SHP77 treated with DMSO at 0.1 percent for 48 hours (cell line): Measurements from ENCODE around the gene CACNA1B.

Experiments
- DNase-seq: peaks from one replicate; lab custom pipeline; 2025; lab: John Stamatoyannopoulos, UW

CACNA1B gene

DNA sequence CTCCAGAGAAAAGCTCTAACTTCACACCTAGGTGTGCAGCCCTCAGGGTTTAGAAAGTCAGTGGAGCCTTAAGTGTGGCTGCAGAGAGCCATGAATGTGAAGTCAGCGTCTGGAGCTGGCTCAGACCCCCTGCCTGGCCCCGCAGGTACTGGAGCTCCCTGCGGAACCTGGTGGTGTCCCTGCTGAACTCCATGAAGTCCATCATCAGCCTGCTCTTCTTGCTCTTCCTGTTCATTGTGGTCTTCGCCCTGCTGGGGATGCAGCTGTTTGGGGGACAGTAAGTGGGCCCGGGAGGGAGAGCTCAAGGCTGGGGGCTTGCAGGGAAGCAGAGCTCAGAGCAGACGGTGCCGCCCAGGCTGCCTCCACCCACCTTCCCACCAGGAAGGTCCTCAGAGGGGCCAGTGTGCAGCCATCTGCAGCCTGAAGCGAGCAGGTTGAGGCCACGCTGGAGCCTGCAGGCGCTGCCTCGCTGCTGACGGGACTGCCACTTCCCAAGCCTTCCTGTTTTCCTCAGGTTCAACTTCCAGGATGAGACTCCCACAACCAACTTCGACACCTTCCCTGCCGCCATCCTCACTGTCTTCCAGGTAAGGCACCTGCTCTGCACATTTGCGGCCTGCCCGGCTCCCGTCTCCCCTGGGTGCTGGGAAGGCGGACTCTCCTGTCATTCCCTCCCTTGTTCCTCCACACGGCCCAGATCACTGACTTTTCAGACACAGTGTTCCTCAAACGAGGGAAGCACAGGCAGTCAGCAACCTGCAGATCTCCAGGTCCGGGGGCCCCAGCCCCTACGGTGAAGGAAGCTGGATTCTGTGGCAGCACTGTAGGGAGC, 108.9 kb downstream of the CACNA1B start:
- DNase-seq = no peak

DNA sequence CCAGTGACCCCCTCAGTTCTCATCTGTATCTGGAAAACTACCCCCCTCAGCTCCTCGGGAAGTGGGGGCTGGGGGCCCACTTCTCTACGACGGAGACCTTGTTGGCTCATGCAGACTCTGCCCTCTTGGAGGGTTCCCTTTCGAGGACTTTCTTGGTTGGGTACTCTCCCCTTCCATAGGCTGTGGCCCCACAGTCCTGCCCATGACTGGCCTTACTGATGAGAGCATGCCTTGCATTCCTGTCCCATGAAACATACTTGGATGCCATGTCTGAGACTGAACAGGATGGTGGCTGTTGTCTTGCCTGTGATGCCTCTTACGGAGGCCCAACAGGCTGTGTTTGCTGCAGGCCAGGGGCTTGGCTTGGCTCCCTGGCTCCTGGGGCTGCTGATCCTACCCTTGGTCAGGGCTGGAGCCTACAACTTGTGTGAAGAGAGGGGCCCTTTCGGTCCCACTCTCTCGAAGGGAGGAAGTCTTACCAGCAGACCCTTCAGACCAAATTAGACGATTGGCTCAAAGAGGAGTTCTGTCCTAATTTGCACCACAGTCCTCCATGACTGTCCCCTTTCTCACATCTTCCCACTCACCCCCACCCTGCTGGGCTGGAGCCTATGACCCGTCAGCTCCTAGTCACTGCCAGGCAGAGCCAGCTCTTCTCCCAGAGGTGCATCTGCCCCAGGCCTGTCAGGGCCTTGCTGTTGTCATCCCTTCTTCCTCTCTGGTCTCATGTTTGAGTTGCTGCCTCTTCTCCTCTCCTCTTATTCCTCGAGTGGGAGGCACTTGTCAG, 109.9 kb downstream of the CACNA1B start:
- DNase-seq = no peak

DNA sequence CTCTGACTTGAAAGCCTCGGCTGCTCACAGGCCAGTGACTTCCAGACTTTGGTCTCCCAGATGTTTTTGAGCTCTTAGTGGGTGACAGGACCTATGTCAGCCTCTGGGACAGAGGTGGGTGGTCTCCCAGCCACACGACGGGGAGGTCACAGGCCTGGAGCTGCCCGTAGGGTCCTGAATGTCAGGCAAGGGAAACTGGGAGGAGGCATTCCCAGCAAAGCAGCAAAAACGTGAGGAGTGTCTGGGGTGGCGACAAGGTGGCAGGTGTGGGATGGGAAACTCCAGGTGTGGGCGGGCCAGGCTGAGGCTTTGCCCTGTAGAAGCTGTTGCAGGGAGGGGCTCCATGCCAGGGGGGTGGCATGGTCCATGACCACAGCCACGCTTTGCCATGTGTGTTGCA, 110.5 kb downstream of the CACNA1B start:
- DNase-seq = no peak

DNA sequence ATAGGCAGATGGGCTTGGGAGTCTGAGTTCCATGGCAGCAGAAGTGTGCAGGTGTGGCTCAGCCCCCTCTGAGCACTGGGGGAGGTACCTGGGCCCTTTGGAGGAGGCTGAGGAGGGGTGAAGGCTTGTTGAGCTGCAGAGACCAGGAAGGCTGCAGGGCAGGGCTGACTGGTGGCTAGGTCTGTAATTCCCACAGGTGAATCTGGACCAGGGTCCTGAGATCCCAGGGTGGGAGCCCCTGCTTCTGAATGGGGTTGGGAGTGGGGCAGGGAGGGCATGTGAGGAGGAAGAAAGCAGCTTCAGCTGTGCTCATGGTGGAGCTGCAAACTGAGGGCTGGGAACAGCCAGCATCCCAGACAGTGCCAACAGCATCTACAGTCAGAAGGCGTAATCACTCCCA, 111.1 kb downstream of the CACNA1B start:
- DNase-seq = no peak

DNA sequence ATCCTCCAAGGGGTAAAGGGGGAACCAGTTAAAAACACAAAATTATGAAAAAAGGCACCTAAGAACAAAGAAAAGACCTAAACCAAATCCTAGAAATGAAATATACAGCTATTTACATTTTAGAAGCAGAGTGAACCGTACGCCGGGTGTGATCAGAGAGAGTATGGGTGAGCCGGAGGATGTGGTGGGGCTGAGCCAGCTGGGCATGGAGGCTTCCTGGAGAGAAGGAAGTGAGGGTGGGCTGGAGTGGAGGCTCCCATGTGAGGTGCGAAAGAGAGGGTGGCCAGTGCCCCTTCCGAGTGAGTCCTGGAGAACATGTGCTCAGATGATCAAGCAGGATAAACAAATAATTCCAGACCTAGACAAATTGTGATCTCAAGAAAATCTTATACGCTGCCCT, 111.6 kb downstream of the CACNA1B start:
- DNase-seq = no peak

DNA sequence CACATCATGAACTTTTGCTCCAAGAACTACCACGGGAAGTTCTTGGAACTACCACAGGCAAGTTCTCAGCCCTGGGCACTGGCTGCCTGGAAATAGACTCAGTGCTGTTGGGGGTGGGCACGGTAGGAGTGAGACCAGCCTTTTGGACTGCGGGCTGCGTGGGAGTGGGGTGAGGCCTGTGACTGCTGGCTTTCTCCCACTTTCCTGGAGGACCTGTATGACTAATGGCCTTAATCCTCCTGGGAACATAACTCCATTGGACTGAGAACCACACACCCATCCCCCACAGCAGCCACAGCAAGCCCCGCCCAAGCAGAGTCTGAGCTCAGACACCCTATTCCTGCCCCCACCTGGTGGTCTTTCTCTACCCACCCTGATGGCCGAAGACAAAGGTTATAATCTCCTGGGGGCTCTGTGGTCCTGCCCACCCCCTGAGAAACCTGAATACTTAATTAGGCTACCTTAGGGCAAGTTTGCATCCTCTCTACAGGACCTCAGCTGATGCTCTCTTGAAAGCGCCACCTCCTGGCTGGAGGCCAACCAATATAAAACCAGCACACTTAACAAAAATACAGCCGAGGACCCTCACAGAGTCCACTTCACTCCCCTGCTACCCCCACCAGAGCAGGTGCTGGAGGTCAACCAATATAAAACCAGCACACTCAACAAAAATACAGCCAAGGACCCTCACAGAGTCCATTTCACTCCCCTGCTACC, 112.6 kb downstream of the CACNA1B start:
- no peak for DNase-seq

DNA sequence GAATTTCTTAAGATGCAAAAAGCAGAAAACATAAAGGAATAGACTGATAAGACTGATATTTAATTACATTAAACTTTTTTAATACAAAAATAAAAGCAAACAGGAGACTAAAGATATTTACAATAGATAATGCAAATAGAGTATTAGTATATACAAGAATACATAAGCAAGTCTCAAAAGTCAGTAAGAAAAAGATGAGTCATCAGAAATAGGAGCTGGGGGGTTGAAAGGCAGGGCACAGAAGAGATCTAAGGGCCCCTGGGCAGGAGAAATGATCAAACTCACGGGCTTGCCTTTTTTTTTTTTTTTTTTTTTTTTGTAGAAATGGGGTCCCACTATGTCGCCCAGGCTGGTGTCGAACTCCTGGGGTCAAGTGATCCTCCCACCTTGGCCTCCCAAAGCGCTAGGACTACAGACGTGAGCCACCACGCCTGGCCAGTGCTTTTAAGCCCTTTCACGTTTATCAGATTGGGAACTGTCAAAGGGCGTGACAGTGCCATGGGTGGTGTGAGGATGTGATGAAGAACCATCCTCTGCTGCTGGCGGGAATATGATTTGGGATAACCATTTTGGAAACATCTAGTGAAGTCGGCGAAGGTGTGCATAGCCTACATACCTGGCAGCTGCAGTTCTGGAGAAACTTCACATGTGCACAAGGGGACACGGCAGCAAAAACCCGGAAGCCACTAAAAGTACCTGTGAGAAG, 126.1 kb downstream of the CACNA1B start:
- no peak for DNase-seq

DNA sequence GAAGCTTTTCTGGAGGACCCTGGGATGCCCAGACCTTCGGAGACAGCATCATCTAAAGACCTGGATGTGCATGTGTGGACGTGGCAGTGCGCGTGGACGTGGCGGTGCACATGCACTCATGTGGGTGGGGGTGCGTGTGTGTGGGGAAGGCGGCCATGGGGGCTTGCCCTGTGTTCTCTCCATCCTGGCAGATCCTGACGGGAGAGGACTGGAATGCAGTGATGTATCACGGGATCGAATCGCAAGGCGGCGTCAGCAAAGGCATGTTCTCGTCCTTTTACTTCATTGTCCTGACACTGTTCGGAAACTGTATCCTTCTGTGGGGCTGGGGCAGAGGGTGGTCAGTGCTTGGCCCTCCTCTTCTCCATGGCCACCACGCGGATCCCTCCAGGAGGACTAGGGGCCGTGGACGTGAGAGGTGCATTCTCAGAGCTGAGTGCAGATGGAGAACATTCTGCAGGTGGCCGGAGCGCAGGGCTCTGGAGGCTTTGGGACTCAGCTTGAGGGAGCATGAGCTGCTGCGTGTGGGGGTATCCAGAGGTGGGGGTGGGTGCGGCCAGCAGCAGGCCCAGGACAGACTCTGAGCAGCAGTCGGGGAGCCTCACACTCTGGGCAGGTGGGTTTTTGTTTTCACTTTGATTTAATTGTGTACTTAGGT, 129.1 kb downstream of the CACNA1B start:
- no peak for DNase-seq

DNA sequence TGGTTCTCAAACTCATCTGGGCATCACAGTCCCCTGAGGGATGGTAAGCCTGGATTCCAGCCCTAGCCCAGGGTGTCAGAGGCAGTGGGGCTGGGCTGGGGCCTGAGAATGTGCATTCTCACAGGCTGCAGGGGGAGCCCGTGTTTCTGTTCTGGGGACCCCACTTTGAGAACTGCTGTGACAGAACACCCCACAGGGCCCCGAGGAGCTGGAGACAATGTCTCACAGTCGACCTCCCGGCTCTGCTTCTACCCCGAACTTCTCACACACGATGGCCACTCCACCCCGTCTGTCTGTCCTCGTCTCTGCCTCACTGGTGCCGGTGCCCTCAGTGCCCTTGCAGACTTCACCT, 130.0 kb downstream of the CACNA1B start:
- no peak for DNase-seq

DNA sequence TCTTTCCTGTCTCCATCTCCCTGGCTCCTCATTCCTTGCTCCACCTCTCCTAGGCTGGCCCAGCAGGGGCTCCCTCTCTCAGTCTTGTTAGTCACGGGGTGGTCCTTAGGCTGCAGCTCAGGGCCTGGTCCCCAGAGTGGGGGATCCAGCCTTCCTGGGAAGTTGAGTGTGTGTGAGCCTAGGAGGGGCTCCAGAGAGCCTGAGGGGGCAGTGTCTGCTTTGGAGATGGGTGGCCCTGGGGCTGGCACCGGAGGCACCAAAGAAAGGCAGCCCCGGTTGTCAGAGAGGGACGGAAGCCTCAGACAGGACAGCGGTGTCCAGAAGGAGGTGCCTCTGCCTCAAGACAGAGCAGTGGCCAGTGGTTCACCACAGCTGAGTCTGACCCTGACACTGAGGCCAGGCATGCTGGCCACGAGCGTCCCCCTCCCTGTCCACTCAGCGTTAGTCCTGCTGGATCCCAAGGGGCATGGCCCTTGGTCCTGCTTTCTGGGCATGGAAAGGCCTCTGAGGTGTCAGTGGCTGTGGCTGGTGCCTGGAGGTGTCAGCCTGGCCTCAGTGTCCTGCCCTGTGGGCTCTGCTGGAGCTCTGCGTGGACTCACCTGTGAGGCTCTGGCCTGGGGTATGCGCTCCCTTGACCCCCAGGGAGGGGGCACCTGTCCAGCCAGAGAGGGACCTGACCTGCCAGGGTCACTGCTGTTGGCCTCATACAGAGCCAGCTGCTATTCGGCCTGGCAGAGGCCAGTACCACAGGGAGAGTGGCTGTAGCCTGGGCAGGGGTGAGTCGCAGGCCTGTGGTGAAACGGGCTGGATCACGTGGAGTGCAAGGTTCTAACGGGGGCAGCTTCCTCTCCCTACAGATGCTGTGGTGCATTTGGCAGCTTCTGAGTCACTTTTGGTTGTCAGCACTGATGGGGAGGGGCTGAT, 130.6 kb downstream of the CACNA1B start:
- DNase-seq = no peak

DNA sequence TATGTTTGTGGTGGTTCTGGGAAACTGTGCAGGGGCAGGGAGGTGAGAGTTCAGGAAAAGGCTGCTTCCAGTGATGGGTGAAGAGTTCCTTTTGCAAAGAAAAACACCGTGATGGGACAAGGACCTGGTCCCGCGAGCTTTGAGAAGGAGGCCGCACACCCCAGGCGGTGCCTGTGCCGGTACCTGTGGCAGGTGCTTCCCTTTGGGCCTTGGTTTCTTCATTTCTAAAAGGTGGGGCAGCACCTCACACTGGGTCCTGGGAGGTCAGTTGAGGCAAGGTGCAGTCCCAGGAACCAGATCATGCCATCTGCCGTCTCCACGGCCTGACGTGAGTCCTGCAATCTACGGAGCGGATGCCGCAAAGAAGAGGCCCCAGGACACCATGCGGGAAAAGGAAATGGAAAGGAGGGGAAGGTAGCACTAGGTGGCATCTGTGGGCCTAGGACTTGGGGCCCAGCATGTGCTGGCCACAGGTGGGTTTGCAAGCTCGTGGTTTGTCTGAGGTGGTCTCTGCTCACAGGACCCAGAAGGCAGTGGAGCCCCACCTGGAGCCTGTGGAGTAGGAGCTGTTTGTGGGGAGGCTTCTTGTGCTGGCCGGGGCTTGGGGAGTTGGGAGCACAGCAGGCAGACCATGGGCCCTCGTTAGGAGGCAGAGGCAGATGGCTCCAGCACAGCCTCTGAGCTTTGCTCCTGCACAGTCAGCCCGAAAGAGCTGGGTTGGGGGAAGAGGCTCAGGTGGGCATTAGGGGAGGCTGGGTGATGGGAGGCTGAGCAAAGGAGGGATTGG, 131.6 kb downstream of the CACNA1B start:
- DNase-seq = no peak

DNA sequence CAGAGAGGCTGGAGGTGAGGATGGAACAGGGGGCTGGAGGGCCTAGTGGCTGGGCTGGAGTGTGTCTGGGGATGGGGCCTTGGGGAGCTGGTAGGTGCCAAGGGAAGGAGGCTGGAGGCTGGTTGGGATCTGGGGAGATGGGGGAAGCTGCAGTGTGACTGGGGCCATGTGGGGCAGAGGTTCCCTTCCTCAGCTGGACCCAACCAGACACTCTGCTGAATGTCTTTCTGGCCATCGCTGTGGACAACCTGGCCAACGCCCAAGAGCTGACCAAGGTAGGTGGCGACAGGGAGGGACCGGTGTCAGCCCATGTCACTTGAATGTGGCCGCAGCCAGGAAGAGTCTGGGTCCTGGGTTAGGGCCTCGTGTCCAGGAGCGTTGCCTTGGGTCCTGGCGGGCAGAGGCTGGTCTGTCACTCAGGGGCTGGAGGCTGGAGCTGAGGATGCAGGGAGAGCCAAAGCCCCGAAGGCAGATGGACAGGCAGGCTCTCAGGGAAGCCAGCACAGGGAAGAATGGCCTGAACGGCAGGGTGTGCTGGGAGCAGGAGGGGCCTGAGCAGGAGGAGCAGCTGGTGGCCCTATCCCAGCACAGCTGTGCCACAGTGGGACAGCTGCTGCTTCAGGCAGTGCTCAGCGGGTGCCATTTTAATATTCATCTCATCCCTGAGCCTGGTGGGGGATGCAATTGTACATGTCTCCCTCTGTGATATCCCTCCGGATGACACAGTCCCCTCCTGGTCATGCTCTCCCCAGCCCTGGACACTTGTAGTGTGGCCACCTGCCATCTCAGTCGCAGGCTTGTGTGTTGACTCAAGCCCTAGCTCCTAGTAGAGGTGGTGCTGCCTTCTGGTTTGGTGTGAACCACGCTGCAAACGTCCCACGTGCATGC, 132.5 kb downstream of the CACNA1B start:
- no peak for DNase-seq

DNA sequence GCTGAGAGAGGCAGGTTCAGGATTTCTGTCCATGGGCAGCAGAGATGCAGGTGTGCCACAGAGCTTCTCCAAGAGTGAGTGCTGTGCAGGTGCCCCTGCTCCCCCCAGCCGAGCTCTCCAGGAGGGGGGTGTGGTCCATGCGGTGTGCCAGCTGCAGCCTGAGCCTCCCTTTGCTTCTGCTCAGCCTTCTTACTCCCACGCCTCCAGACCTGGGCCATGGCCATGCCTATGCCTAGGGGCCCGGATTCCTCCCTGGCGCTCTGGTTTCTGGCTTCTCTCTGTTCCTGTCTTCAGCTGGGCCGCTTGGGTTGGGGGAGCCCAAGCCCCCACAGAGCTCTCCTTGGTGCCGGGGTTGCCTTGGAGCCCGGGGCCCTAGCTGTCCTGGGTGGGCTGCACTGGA, 133.3 kb downstream of the CACNA1B start:
- DNase-seq = no peak

DNA sequence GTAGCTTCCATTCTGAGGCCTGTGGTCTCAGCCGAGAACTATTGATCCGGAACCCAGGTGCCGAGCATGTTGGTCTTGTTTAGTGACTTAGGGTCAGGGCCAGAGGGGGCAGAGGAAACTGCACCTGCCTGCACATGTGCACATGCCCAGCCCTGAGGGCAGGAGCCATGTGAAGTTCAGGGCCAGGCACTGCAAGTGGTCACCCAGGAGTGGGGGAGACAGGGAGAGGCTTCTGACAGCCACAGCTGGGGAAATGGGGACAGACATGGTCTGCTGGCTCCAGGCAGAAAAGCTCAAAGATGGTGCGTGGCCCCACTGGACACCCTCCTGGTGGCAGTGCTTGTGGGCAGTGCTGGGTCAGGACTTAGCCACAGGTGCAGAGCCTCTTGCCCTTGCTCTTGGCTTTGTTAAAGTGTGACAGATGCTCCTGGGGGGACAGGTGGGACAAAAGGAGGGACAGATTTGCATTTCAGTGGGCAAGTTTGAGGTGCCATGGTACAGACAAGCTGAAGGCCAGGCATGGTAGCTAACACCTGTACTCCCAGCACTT, 134.4 kb downstream of the CACNA1B start:
- DNase-seq = no peak

DNA sequence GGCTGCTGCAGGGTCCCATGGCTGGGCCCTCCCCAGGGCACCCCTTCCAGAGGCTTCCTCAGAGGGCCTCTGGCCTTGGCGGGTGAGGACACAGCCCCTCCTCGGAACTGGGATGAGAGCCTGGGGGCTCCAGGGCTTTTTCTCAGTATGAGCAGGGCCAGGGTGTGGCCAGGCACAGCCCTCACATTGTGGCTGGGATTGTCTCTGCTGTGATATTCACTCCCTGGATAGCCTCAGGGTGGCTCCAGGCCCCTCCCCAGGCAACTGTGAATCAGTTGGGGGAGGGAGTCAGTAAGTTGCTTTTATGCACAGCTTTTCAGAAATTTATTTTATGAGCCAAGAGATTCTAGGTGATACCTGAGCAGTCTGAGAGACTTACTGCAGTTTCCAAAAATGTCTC, 135.7 kb downstream of the CACNA1B start:
- no peak for DNase-seq

DNA sequence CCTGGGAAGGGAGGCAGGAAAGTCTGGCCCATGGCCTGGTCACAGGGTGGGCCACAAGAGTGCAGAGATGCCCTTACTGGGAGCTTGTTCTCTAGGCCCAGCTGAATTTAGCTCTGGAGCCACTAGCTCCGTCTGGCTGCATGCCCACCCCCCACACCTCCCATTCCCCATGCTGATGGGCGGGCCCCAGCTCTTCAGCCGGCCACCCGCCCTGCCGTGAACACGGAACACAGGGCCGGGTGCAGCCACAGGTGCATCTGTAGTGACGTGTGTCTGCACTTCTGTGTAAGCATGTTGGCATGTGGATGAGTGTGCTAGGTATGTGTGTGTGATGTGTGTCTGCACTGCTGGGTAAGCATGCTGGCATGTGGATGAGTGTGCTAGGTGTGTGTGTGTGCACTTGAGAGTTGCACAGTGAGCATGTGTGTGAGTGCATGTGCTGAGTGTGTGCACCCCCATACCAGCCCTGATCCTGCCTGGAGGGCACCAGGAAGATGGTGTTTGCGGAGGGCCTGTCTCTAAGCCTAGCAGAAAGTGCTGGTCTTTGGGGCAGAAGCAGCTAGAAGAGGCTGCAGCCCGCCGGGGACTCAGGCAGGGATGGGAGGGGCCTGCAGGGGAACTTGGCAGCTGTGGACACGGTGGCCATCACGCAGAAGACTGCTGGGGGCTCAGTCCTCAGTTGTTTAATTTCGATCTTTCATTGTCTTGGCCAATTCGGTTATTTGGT, 136.4 kb downstream of the CACNA1B start:
- DNase-seq = no peak

DNA sequence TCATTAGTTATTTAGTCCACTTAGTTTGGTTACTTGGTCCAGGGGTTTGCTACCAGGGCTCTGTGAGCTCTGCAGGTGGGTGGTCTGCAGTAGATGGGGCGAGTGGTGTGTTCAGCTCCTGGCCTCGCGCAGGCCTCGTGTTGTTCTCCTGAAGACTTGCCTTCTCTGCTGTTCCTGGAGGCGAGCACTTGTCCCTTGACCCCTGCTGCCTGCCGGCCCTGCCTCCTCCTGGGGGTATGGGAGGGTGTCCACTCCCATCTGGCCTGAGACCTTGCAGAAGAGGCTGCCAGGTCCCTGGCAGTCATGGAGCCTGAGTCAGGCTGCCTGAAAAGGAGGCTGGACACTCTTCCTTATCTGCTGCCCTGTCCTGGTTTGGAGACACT, 137.0 kb downstream of the CACNA1B start:
- no peak for DNase-seq
